ENCODE results near the gene ANKRD49.
A peak's percentile ranks its signal among the peaks of the same experiment; 100 is the strongest.

Gene ANKRD49

GRCh38 chr11:94493281-94494125 lies at the start of gene ANKRD49, which contains the start of gene MRE11:
Gene ANKRD49, plus strand, starts transcription at chr11:94493984. Its CDS starts 2,710 bp downstream, at chr11:94496694.
Gene MRE11, minus strand, starts transcription at chr11:94493844. Its CDS starts 1,043 bp downstream, at chr11:94492801.
- DNase-seq (ENCODE audit: low read depth in 2 of 3, low spot score in 1 of 3) = peak; percentile 90 to 95 (median 92)

GRCh38 chr11:94445641-94446040 lies 48.1 kb upstream of the ANKRD49 start:
- DNase-seq (ENCODE audit: low read depth in 2 of 3, low spot score in 1 of 3) = no peak

GRCh38 chr11:94447149-94447548 lies 46.6 kb upstream of the ANKRD49 start:
- DNase-seq (ENCODE audit: low read depth in 2 of 3, low spot score in 1 of 3) = no peak

- no peak for DNase-seq (ENCODE audit: low read depth in 2 of 3, low spot score in 1 of 3)
These were observed 44.8 kb upstream of the ANKRD49 start for GRCh38 chr11:94449029-94449428.

- DNase-seq (ENCODE audit: low read depth in 2 of 3, low spot score in 1 of 3) = no peak
These were observed 44.3 kb upstream of the ANKRD49 start for GRCh38 chr11:94449437-94449836.

- DNase-seq (ENCODE audit: low read depth in 2 of 3, low spot score in 1 of 3) = no peak
These were observed 43.7 kb upstream of the ANKRD49 start for GRCh38 chr11:94450048-94450447.

GRCh38 chr11:94452988-94453387 lies 40.8 kb upstream of the ANKRD49 start:
- no peak for DNase-seq (ENCODE audit: low read depth in 2 of 3, low spot score in 1 of 3)

- DNase-seq (ENCODE audit: low read depth in 2 of 3, low spot score in 1 of 3) = no peak
These were observed 39.5 kb upstream of the ANKRD49 start for GRCh38 chr11:94454301-94454700.

- no peak for DNase-seq (ENCODE audit: low read depth in 2 of 3, low spot score in 1 of 3)
These were observed 37.9 kb upstream of the ANKRD49 start for GRCh38 chr11:94455861-94456260.

- DNase-seq (ENCODE audit: low read depth in 2 of 3, low spot score in 1 of 3) = no peak
These were observed 36.4 kb upstream of the ANKRD49 start for GRCh38 chr11:94457118-94458029.

- no peak for DNase-seq (ENCODE audit: low read depth in 2 of 3, low spot score in 1 of 3)
These were observed 34.2 kb upstream of the ANKRD49 start for GRCh38 chr11:94459576-94459975.

- no peak for DNase-seq (ENCODE audit: low read depth in 2 of 3, low spot score in 1 of 3)
These were observed 24.4 kb upstream of the ANKRD49 start for GRCh38 chr11:94469416-94469815.

GRCh38 chr11:94472916-94473799 lies 20.6 kb upstream of the ANKRD49 start:
- no peak for DNase-seq (ENCODE audit: low read depth in 2 of 3, low spot score in 1 of 3)

GRCh38 chr11:94477624-94478023 lies 16.2 kb upstream of the ANKRD49 start:
- no peak for DNase-seq (ENCODE audit: low read depth in 2 of 3, low spot score in 1 of 3)

GRCh38 chr11:94481342-94481741 lies 12.4 kb upstream of the ANKRD49 start:
- no peak for DNase-seq (ENCODE audit: low read depth in 2 of 3, low spot score in 1 of 3)

- DNase-seq (ENCODE audit: low read depth in 2 of 3, low spot score in 1 of 3) = no peak
These were observed 7.7 kb upstream of the ANKRD49 start for GRCh38 chr11:94486068-94486467.

GRCh38 chr11:94494126-94494680 lies 419 bp downstream of the ANKRD49 start:
- DNase-seq (ENCODE audit: low read depth in 2 of 3, low spot score in 1 of 3) = no peak

GRCh38 chr11:94500181-94500580 lies 6.4 kb downstream of the ANKRD49 start:
- no peak for DNase-seq (ENCODE audit: low read depth in 2 of 3, low spot score in 1 of 3)

- DNase-seq (ENCODE audit: low read depth in 2 of 3, low spot score in 1 of 3) = no peak
These were observed 7.7 kb downstream of the ANKRD49 start for GRCh38 chr11:94501522-94501921.

- peak in 1 of 3 donors; percentile 43 for DNase-seq (ENCODE audit: low read depth in 2 of 3, low spot score in 1 of 3)
These were observed 11.0 kb downstream of the ANKRD49 start for GRCh38 chr11:94504689-94505293.
